ENCODE results near the gene MAMSTR. TPM values are rescaled to one million over a fixed set of nuclear protein-coding genes. Genes with fewer than 3 reads are reported as not detected.

The MAMSTR gene
- total and polyA plus RNA-seq, 2 donors (not counting 1 experiment from before 2014, with no cell fraction given), result 0.60 to 1.6 TPM

GRCh38 chr19:48740164-48740972 lies 20.8 kb upstream of the MAMSTR start, which contains the start of gene RASIP1:
RASIP1 (minus strand) TSS chr19:48740610; CDS start chr19:48740282, 328 bp downstream.
- no peak for TF ChIP-seq CTCF (IDR thresholded peaks at IDR 0.05)
- no peak for TF ChIP-seq EZH2 (IDR thresholded peaks at IDR 0.05; ENCODE audit: borderline replicate concordance, insufficient read depth, low read depth, low read length, poor library complexity, severe bottlenecking)
- Histone ChIP-seq H3K9me3 (ENCODE audit: control extremely low read depth in 1 of 3, control insufficient read depth in 2 of 3, insufficient read depth in 1 of 3, low read length in 2 of 3) (peaks cover 0 to 28% (median 0%) of the 10 kb centered on the region in 3 donors), H3K27me3 (replicated peaks in 1 of 4; ENCODE audit: control extremely low read depth in 1 of 4, control insufficient read depth in 3 of 4, insufficient read depth in 4 of 4, low read length in 3 of 4) (peaks cover 0 to 30% (median 13%) of the 10 kb centered on the region in 4 experiments), H3K36me3 (replicated peaks in 1 of 2; ENCODE audit: control extremely low read depth in 1 of 2, control insufficient read depth in 1 of 2, extremely low read depth in 1 of 2, insufficient read depth in 2 of 2, low read length in 1 of 2) (no peaks in the 10 kb centered on the region), H2AFZ (ENCODE audit: insufficient read depth, low read depth, low read length, poor library complexity, severe bottlenecking) (peak within 1 kb of the TSS; percentile 87), H3K79me2 (ENCODE audit: control insufficient read depth, insufficient read depth, low read length) (no peaks in the 10 kb centered on the region), H3K9ac (ENCODE audit: low read length) (peak within 1 kb of the TSS; percentile 64), H3K4me1 (ENCODE audit: control insufficient read depth in 2 of 2, insufficient read depth in 2 of 2, low read length in 2 of 2) (peaks cover 22 to 25% of the 10 kb centered on the region in 2 donors), H3K4me3 (ENCODE audit: control extremely low read depth in 1 of 5, extremely low read depth in 1 of 5, insufficient read depth in 1 of 5, low read depth in 2 of 5, low read length in 4 of 5) (peak within 1 kb of the TSS in 3 of 5 experiments; percentile 48 to 65 (median 54)), H3K4me2 (replicated peaks; ENCODE audit: low read depth, low read length, poor library complexity, severe bottlenecking) (peak within 1 kb of the TSS; percentile 99), H4K20me1 (ENCODE audit: control insufficient read depth, insufficient read depth, low read length, poor library complexity, severe bottlenecking) (no peaks in the 10 kb centered on the region), H3K27ac (ENCODE audit: low read length in 2 of 2) (no peak within 1 kb of the TSS)
- ChIA-PET POLR2A (interaction anchor here (1.8 kb wide), 1 partner anchor 95 kb away, joined by 5 read pairs; the partner anchor contains the start of gene CA11), CTCF (interaction anchor here (2.0 kb wide), 1 partner anchor 91 kb away, joined by 8 read pairs; no protein-coding TSS in a partner anchor)
- peak within 1 kb of the TSS; percentile 46 for H3K27ac Mint-ChIP-seq
- WGBS (ENCODE audit: insufficient coverage), result 21% methylated on average over 23 of the region's 27 CpGs
- H3K27me3 Mint-ChIP-seq, result peaks cover 19% of the 10 kb centered on the region
- peak within 1 kb of the TSS; percentile 54 for H3K4me3 Mint-ChIP-seq
- intact Hi-C loops (cut with micrococcal nuclease), result no loop called here
- peak; percentile 25 for DNase-seq
- peaks cover 15% of the 10 kb centered on the region for H3K4me1 Mint-ChIP-seq
- no peaks in the 10 kb centered on the region for H3K9me3 Mint-ChIP-seq (ENCODE audit: insufficient read depth)
- ATAC-seq (ENCODE audit: low read depth), result no peak

Data from B cell (primary cell).